Nephron (organoid): ENCODE data around the gene CDK15.

ENCODE experiments used
- H3K27ac Mint-ChIP-seq, 3 experiments: 2 replicates each; pipeline ENCODE4 v1.8.0; 2020; ENCODE audit warnings: mixed read lengths in 3 of 3, mild to moderate bottlenecking in 2 of 3, moderate library complexity in 1 of 3
- H3K27me3 Mint-ChIP-seq: 2 replicates; pipeline ENCODE4 v1.8.0; 2021; ENCODE audit warnings: low read depth, mild to moderate bottlenecking, moderate library complexity, mixed read lengths
- H3K36me3 Mint-ChIP-seq: 2 replicates; pipeline ENCODE4 v1.8.0; 2020; ENCODE audit warnings: low read depth, mixed read lengths
- H3K4me1 Mint-ChIP-seq: 2 replicates; pipeline ENCODE4 v1.8.0; 2020; ENCODE audit warnings: mixed read lengths
- H3K4me3 Mint-ChIP-seq, 3 experiments: 2 replicates each; pipeline ENCODE4 v1.8.0; 2020; ENCODE audit warnings: mild to moderate bottlenecking in 3 of 3, mixed read lengths in 3 of 3, moderate library complexity in 2 of 3
- H3K9me3 Mint-ChIP-seq: 2 replicates; pipeline ENCODE4 v1.8.0; 2020; ENCODE audit warnings: mixed read lengths
- CTCF ChIP-seq, 3 experiments: fragments of 200-600 bp; sonication (generic); IDR thresholded peaks; one replicate each; pipeline ENCODE4 v1.5.0; 2021; ENCODE audit warnings: antibody characterized with exemption in 3 of 3; ENCODE audit not compliant: unreplicated experiment in 3 of 3

The CDK15 gene

GRCh38 chr2:201790989-201791388, 15.3 kb upstream of the CDK15 start:
- no peaks in the 10 kb centered on the region for H3K27me3 Mint-ChIP-seq
- no peak overlapping the region for H3K4me3 Mint-ChIP-seq
- H3K27ac Mint-ChIP-seq: no peak overlapping the region
- H3K4me1 Mint-ChIP-seq: peaks cover 14% of the 10 kb centered on the region
- H3K36me3 Mint-ChIP-seq: no peaks in the 10 kb centered on the region
- TF ChIP-seq CTCF (IDR thresholded peaks at IDR 0.05; ENCODE audit: unreplicated experiment in 3 of 3): no peak
- no peaks in the 10 kb centered on the region for H3K9me3 Mint-ChIP-seq

GRCh38 chr2:201793631-201794030, 12.7 kb upstream of the CDK15 start:
- no peaks in the 10 kb centered on the region for H3K36me3 Mint-ChIP-seq
- no peak overlapping the region for H3K4me3 Mint-ChIP-seq
- H3K4me1 Mint-ChIP-seq: peaks cover 24% of the 10 kb centered on the region
- TF ChIP-seq CTCF (IDR thresholded peaks at IDR 0.05; ENCODE audit: unreplicated experiment in 3 of 3): no peak
- no peak overlapping the region for H3K27ac Mint-ChIP-seq
- no peaks in the 10 kb centered on the region for H3K9me3 Mint-ChIP-seq
- no peaks in the 10 kb centered on the region for H3K27me3 Mint-ChIP-seq

- H3K4me1 Mint-ChIP-seq: peaks cover 28% of the 10 kb centered on the region
- H3K27ac Mint-ChIP-seq: no peak overlapping the region
- H3K36me3 Mint-ChIP-seq: no peaks in the 10 kb centered on the region
- no peaks in the 10 kb centered on the region for H3K9me3 Mint-ChIP-seq
- H3K4me3 Mint-ChIP-seq: no peak overlapping the region
- H3K27me3 Mint-ChIP-seq: no peaks in the 10 kb centered on the region
- TF ChIP-seq CTCF (IDR thresholded peaks at IDR 0.05; ENCODE audit: unreplicated experiment in 3 of 3): no peak
These were observed 12.0 kb upstream of the CDK15 start for GRCh38 chr2:201794294-201794693.

- peaks cover 28% of the 10 kb centered on the region for H3K4me1 Mint-ChIP-seq
- peak; percentile 74 to 91 (median 82) for TF ChIP-seq CTCF (IDR thresholded peaks at IDR 0.05; ENCODE audit: unreplicated experiment in 3 of 3)
- no peaks in the 10 kb centered on the region for H3K36me3 Mint-ChIP-seq
- H3K9me3 Mint-ChIP-seq: no peaks in the 10 kb centered on the region
- H3K27me3 Mint-ChIP-seq: no peaks in the 10 kb centered on the region
- peak overlapping the region; percentile 50 to 69 (median 67) for H3K27ac Mint-ChIP-seq
- H3K4me3 Mint-ChIP-seq: no peak overlapping the region
These were observed 10.5 kb upstream of the CDK15 start for GRCh38 chr2:201795607-201796477.

- H3K4me1 Mint-ChIP-seq: peaks cover 28% of the 10 kb centered on the region
- no peaks in the 10 kb centered on the region for H3K9me3 Mint-ChIP-seq
- H3K4me3 Mint-ChIP-seq: no peak overlapping the region
- H3K36me3 Mint-ChIP-seq: no peaks in the 10 kb centered on the region
- no peaks in the 10 kb centered on the region for H3K27me3 Mint-ChIP-seq
- H3K27ac Mint-ChIP-seq: peak overlapping the region; percentile 50 to 69 (median 67)
- no peak for TF ChIP-seq CTCF (IDR thresholded peaks at IDR 0.05; ENCODE audit: unreplicated experiment in 3 of 3)
These were observed 9.9 kb upstream of the CDK15 start for GRCh38 chr2:201796478-201796865.
